ENCODE measurements around the gene BBS10. TPM values are rescaled to one million over a fixed set of nuclear protein-coding genes. Genes with fewer than 3 reads are reported as not detected.

BBS10 gene
- polyA plus RNA-seq, 6 donors from 2014 or later: 0.90 to 4.2 (median 3.5) TPM; not detected in 1

Other genes with a start within 250 kb of the BBS10 start
- gene OSBPL8, start 211.4 kb upstream of the BBS10 start, polyA plus RNA-seq (ENCODE audit: low read depth in 6 of 6): 100 to 1,000 TPM in 5 of 6 donors, 10 to 100 TPM in 1; 90.1 to 140 (median 118) TPM

Data from naive B cell (primary cell).